Bone marrow (tissue), 2 donors: ENCODE measurements around the gene MEF2B.
"Not testable (repeated sequence)": the region's sequence is repeated elsewhere in the genome, so short reads cannot be mapped to it uniquely, and the experiment has no call there.

Experiments
- DNase-seq, 2 donors: peaks; one replicate each; lab custom pipeline; 2025; lab: John Stamatoyannopoulos, UW

The MEF2B gene

GRCh38 chr19:19192910-19193423 lies 22.9 kb upstream of the MEF2B start:
- no peak for DNase-seq

- DNase-seq = peak; percentile 90 to 100
Observed at GRCh38 chr19:19192078-19192882, 22.2 kb upstream of the MEF2B start, which contains the start of the genes BORCS8 and RFXANK. Gene BORCS8 (minus strand): TSS chr19:19192152. CDS start chr19:19192117, 35 bp downstream. Gene RFXANK (plus strand): TSS chr19:19192258. CDS start chr19:19193947, 1,689 bp downstream.

- DNase-seq = no peak
Observed at GRCh38 chr19:19191768-19192077, 21.7 kb upstream of the MEF2B start.

GRCh38 chr19:19186742-19187141 lies 16.7 kb upstream of the MEF2B start:
- DNase-seq = no peak

GRCh38 chr19:19185853-19186740 lies 16.0 kb upstream of the MEF2B start:
- DNase-seq = peak; percentile 4 to 32

- no peak for DNase-seq
Observed at GRCh38 chr19:19181488-19181998, 11.5 kb upstream of the MEF2B start.

- no peak for DNase-seq
Observed at GRCh38 chr19:19179548-19180441, 9.7 kb upstream of the MEF2B start.

- DNase-seq = no peak
Observed at GRCh38 chr19:19176950-19177349, 6.9 kb upstream of the MEF2B start.

GRCh38 chr19:19173243-19173642 lies 3.2 kb upstream of the MEF2B start:
- DNase-seq = not testable (repeated sequence)

- DNase-seq = no peak
Observed at GRCh38 chr19:19171821-19172532, 1.9 kb upstream of the MEF2B start.

GRCh38 chr19:19170873-19171672 lies 1.0 kb upstream of the MEF2B start:
- DNase-seq = no peak

GRCh38 chr19:19169236-19170052 lies 619 bp downstream of the MEF2B start:
- no peak for DNase-seq

GRCh38 chr19:19167612-19168011 lies 2.5 kb downstream of the MEF2B start:
- DNase-seq = no peak

GRCh38 chr19:19165396-19165795 lies 4.7 kb downstream of the MEF2B start:
- DNase-seq = no peak

GRCh38 chr19:19162495-19162894 lies 7.6 kb downstream of the MEF2B start:
- no peak for DNase-seq

GRCh38 chr19:19160461-19161035 lies 9.5 kb downstream of the MEF2B start:
- no peak for DNase-seq

- DNase-seq = no peak
Observed at GRCh38 chr19:19159534-19159933, 10.5 kb downstream of the MEF2B start.

GRCh38 chr19:19157808-19158207 lies 12.3 kb downstream of the MEF2B start:
- DNase-seq = no peak
